OCI-LY7 (cell line): ENCODE results near the gene PAK1. TPM values are rescaled to one million over a fixed set of nuclear protein-coding genes. Genes with fewer than 3 reads are reported as not detected.

Source experiments
- BruUV-seq: library from RNA; stranded (reverse); fragments of 400-500 nt; replicated peaks from 2 replicates; lab custom pipeline; 2021; lab: Mats Ljungman, UMichigan
- CTCF ChIA-PET: fragments of 300-600 bp; sonication (Branson Sonifier 250); formaldehyde crosslinking; loops from one replicate; lab custom pipeline; 2022; ENCODE audit warnings: antibody characterized with exemption; ENCODE audit not compliant: unreplicated experiment; lab: Charles Lee
- POLR2A ChIA-PET: fragments of 300-600 bp; sonication (Branson Sonifier 250); formaldehyde crosslinking; loops from one replicate; lab custom pipeline; 2022; ENCODE audit warnings: antibody characterized with exemption; lab: Charles Lee
- DNase-seq: peaks from one replicate; pipeline ENCODE4 v3.0.0-alpha.2; 2015; ENCODE audit warnings: low spot score
- H2AFZ ChIP-seq: fragments of 200-600 bp; sonication (generic), shearing (Covaris generic); 2 replicates; pipeline ENCODE4 v1.6.1; 2014; ENCODE audit warnings: mild to moderate bottlenecking, antibody characterized with exemption, low read length, moderate library complexity
- H3K27ac ChIP-seq: fragments of 200-600 bp; sonication (generic); 2 replicates; pipeline ENCODE4 v1.5.1; 2014; ENCODE audit warnings: mixed run types, low read depth, mild to moderate bottlenecking, moderate library complexity, low read length, inconsistent platforms; ENCODE audit not compliant: poor library complexity, severe bottlenecking
- H3K36me3 ChIP-seq: fragments of 200-600 bp; sonication (generic); 2 replicates; pipeline ENCODE4 v1.6.1; 2014; ENCODE audit warnings: mild to moderate bottlenecking, antibody characterized with exemption, low read length, moderate library complexity, mixed read lengths; ENCODE audit not compliant: insufficient read depth
- H3K4me1 ChIP-seq: fragments of 200-600 bp; sonication (generic); 2 replicates; pipeline ENCODE4 v1.5.1; 2014; ENCODE audit warnings: mild to moderate bottlenecking, low read length; ENCODE audit not compliant: insufficient read depth, poor library complexity, severe bottlenecking
- H3K4me2 ChIP-seq: fragments of 200-600 bp; sonication (generic); 2 replicates; pipeline ENCODE4 v1.6.1; 2014; ENCODE audit warnings: mild to moderate bottlenecking, low read length
- H3K4me3 ChIP-seq: fragments of 200-600 bp; sonication (generic); 2 replicates; pipeline ENCODE4 v1.5.1; 2014; ENCODE audit warnings: mild to moderate bottlenecking, low read depth, low read length; ENCODE audit not compliant: poor library complexity, severe bottlenecking
- H3K79me2 ChIP-seq: fragments of 200-600 bp; sonication (generic); 2 replicates; pipeline ENCODE4 v1.6.1; 2016; ENCODE audit warnings: low read depth, mild to moderate bottlenecking, low read length, moderate library complexity, mixed read lengths; ENCODE audit not compliant: insufficient read depth
- H3K9me2 ChIP-seq: fragments of 200-600 bp; sonication (generic); 2 replicates; pipeline ENCODE4 v1.6.1; 2016; ENCODE audit warnings: mild to moderate bottlenecking, low read length, mixed read lengths; ENCODE audit not compliant: insufficient read depth
- H3K9me3 ChIP-seq: fragments of 200-600 bp; sonication (generic); 2 replicates; pipeline ENCODE4 v1.6.1; 2014; ENCODE audit warnings: mild to moderate bottlenecking, mixed run types, low read length, mixed read lengths
- H4K20me1 ChIP-seq: fragments of 200-600 bp; sonication (generic); 2 replicates; pipeline ENCODE4 v1.6.1; 2014; ENCODE audit warnings: mild to moderate bottlenecking, antibody characterized with exemption, low read length, moderate library complexity, mixed read lengths; ENCODE audit not compliant: insufficient read depth
- EZH2phosphoT487 ChIP-seq: fragments of 200-600 bp; sonication (generic); IDR thresholded peaks from 2 replicates; pipeline ENCODE4 v1.6.1; 2018; ENCODE audit warnings: low read depth, borderline replicate concordance, mild to moderate bottlenecking, mixed run types, antibody characterized with exemption, low read length, moderate library complexity, mixed read lengths
- intact Hi-C: fragments of 100-400 bp; cut with micrococcal nuclease; formaldehyde crosslinking; loops from one replicate; pipeline ENCODE4 v1.10.0; 2022; ENCODE audit not compliant: unreplicated experiment
- total RNA-seq, 2 experiments: library from RNA; depleted of rRNA in 1 of 2; stranded (reverse); fragments of >200 nt in 1 of 2; shearing (Covaris generic) in 1 of 2; gene quantifications; 2 replicates each; pipeline ENCODE4 v1.2.3, GENCODE V29; 2014 to 2022
- TF ChIP-seq, protein P1 (sequence below): fragments of 200-600 bp; sonication (generic); conservative IDR thresholded peaks from 2 replicates; pipeline ENCODE4 v1.5.1; 2014; ENCODE audit warnings: mild to moderate bottlenecking, antibody characterized with exemption, low read length, moderate library complexity, mixed read lengths

Gene PAK1
- total RNA-seq, 2 experiments from 2014 or later, result 1.0 to 3.4 TPM

DNA sequence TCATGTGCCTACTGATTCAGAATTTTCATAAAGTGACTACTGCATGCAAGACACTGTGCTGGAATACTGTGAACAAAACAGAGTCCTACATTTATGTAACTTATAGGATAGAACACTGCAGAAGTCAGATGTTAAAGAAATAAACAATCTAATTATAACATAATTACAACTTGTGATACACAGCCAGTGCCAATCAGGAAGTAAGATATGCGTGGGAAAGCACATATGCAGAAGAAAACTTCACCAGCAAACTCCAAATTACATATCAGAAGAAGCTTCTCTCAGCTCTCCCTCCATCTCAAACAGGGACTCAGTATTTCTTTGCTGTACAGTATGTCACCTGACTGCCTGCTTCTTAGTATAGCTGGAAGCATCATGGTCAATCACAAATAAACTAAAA lies 37.4 kb downstream of the PAK1 start:
- BruUV-seq, result no TSS peak
- POLR2A ChIA-PET, result interaction anchor here (0.9 kb wide), 1 partner anchor 26 kb away, joined by 3 read pairs; no protein-coding TSS in a partner anchor
- H3K27ac ChIP-seq, result no peak overlapping the region

DNA sequence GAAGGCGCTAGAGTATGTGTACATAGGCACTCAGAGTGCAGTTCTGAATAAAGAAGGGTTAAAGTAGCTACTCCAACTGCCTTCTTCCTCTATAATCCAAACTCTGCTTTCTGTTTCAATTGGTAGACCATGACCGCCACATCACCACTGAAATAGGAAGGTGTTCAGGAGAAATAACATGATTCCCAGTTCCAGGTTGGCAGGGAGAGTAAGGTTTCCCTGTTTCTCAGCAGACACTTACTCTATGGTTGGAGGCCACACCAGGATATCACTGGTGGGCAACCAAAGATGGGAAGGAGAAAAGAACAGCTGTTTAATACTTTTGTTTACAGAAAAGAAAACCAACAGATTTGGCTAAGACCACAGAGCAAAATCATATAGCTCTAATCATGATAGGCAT lies 37.9 kb downstream of the PAK1 start:
- H3K4me2 ChIP-seq, result no peak overlapping the region

More for the DNA sequence above, 37.4 kb downstream of the PAK1 start:
- Histone ChIP-seq H3K4me1 (no peaks in the 10 kb centered on the region), H3K79me2 (no peaks in the 10 kb centered on the region), H4K20me1 (no peaks in the 10 kb centered on the region), H3K4me2 (no peak overlapping the region), H3K4me3 (no peak overlapping the region), H2AFZ (no peak overlapping the region), H3K9me3 (no peaks in the 10 kb centered on the region), H3K9me2 (no peaks in the 10 kb centered on the region), H3K36me3 (no peaks in the 10 kb centered on the region)
- no peak for DNase-seq
- intact Hi-C loops, result no loop called here
- TF ChIP-seq EZH2phosphoT487, result no peak
- TF ChIP-seq, protein P1, sequence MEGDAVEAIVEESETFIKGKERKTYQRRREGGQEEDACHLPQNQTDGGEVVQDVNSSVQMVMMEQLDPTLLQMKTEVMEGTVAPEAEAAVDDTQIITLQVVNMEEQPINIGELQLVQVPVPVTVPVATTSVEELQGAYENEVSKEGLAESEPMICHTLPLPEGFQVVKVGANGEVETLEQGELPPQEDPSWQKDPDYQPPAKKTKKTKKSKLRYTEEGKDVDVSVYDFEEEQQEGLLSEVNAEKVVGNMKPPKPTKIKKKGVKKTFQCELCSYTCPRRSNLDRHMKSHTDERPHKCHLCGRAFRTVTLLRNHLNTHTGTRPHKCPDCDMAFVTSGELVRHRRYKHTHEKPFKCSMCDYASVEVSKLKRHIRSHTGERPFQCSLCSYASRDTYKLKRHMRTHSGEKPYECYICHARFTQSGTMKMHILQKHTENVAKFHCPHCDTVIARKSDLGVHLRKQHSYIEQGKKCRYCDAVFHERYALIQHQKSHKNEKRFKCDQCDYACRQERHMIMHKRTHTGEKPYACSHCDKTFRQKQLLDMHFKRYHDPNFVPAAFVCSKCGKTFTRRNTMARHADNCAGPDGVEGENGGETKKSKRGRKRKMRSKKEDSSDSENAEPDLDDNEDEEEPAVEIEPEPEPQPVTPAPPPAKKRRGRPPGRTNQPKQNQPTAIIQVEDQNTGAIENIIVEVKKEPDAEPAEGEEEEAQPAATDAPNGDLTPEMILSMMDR, result no peak
- CTCF ChIA-PET, result no interaction called here

DNA sequence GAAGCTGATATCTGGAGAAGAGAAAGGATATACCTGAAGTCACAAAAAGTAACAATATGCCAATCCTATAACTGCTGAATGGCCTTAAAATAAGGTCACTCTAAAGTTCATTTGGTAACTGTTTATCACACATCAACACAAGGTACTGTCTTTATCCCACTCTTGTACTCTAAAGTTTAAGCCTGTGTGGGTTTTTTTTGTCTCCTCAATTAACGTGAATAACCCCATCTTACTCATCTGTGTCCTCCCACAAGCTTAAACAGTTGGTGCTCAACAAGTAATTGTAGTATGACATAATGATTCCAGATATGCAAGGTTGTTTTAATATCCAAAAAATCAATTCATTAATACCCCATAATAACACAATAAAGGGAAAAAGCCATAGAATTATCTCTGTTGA lies 42.1 kb downstream of the PAK1 start:
- Histone ChIP-seq H3K4me3 (no peak overlapping the region), H3K9me3 (no peaks in the 10 kb centered on the region), H3K4me2 (no peak overlapping the region), H3K27ac (no peak overlapping the region), H2AFZ (no peak overlapping the region), H3K79me2 (no peaks in the 10 kb centered on the region), H4K20me1 (no peaks in the 10 kb centered on the region), H3K9me2 (no peaks in the 10 kb centered on the region), H3K36me3 (no peaks in the 10 kb centered on the region), H3K4me1 (no peaks in the 10 kb centered on the region)
- ChIA-PET POLR2A (interaction anchor here (0.7 kb wide), 1 partner anchor 33 kb away, joined by 3 read pairs; no protein-coding TSS in a partner anchor), CTCF (no interaction called here)
- no peak for DNase-seq
- BruUV-seq, result no TSS peak
- no peak for TF ChIP-seq EZH2phosphoT487
- TF ChIP-seq, protein P1, result no peak
- intact Hi-C loops, result no loop called here

More for the DNA sequence above, 37.9 kb downstream of the PAK1 start:
- intact Hi-C loops, result no loop called here
- H3K4me1 ChIP-seq, result no peaks in the 10 kb centered on the region
- H3K36me3 ChIP-seq, result no peaks in the 10 kb centered on the region
- no peaks in the 10 kb centered on the region for H3K9me2 ChIP-seq
- ChIA-PET CTCF (no interaction called here), POLR2A (interaction anchor here (0.9 kb wide), 1 partner anchor 26 kb away, joined by 3 read pairs; no protein-coding TSS in a partner anchor)
- no peaks in the 10 kb centered on the region for H4K20me1 ChIP-seq
- no peak overlapping the region for H3K4me3 ChIP-seq
- no peaks in the 10 kb centered on the region for H3K79me2 ChIP-seq
- no peak for DNase-seq
- H2AFZ ChIP-seq, result no peak overlapping the region
- no peaks in the 10 kb centered on the region for H3K9me3 ChIP-seq
- TF ChIP-seq, protein P1, result no peak
- TF ChIP-seq EZH2phosphoT487, result no peak
- H3K27ac ChIP-seq, result no peak overlapping the region
- no TSS peak for BruUV-seq
